Measurements from ENCODE around the gene AQP6.
A peak's percentile ranks its signal among the peaks of the same experiment; 100 is the strongest.

AQP6 gene

DNA sequence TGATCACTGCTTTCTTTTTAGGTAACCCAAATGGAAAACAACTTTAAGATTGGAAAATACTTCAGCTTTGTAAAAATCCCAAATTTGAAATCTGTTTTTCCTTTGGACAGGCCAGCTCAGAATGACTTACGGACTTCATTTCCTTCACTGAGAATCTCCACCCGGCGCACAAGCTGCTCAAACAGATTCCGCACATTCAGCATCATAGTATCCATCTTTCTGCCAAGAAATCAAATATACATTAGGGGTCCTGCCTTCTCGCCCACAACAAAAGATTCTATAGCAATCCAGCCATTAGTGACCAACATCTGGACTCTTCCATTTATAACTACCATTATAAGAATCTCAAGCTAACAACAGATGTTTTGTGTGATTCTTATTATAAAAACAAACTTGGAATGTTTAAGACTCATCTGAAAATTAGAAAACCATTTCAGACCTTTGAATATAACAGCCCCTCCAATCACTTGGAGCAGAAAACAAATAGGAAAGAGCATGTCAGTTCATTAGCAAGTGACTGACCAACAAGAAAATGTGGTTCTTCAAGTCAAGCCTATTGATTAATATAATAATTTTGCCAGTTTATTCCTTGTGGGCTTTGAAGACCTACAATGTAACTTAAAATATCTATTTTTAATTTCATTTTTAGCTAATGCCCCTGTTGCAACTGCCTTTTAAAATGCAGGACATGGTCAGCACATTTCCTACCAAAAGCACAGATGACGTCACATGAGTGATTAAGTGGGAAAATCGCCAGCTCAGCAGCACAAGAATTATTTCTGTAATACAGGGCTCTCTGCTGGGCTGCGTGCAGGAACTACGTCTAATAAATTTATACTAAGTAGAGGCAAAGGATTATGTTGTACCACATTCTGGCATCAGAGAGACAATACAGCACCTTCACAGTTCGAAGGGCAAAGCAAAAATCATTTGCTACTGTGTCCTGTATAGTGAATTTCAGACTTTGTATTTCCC is 44.0 kb downstream of the AQP6 start:
- peak overlapping the region in 1 of 3 experiments; percentile 2 for H3K4me3 Mint-ChIP-seq
- H3K36me3 Mint-ChIP-seq (ENCODE audit: low read depth): peaks cover 18% of the 10 kb centered on the region
- TF ChIP-seq, protein P1, sequence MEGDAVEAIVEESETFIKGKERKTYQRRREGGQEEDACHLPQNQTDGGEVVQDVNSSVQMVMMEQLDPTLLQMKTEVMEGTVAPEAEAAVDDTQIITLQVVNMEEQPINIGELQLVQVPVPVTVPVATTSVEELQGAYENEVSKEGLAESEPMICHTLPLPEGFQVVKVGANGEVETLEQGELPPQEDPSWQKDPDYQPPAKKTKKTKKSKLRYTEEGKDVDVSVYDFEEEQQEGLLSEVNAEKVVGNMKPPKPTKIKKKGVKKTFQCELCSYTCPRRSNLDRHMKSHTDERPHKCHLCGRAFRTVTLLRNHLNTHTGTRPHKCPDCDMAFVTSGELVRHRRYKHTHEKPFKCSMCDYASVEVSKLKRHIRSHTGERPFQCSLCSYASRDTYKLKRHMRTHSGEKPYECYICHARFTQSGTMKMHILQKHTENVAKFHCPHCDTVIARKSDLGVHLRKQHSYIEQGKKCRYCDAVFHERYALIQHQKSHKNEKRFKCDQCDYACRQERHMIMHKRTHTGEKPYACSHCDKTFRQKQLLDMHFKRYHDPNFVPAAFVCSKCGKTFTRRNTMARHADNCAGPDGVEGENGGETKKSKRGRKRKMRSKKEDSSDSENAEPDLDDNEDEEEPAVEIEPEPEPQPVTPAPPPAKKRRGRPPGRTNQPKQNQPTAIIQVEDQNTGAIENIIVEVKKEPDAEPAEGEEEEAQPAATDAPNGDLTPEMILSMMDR (IDR thresholded peaks at IDR 0.05; ENCODE audit: unreplicated experiment in 3 of 3): no peak
- H3K27ac Mint-ChIP-seq: peak overlapping the region; percentile 72 to 91 (median 85)
- peaks cover 39% of the 10 kb centered on the region for H3K4me1 Mint-ChIP-seq
- H3K9me3 Mint-ChIP-seq: no peaks in the 10 kb centered on the region
- H3K27me3 Mint-ChIP-seq (ENCODE audit: low read depth): no peaks in the 10 kb centered on the region

DNA sequence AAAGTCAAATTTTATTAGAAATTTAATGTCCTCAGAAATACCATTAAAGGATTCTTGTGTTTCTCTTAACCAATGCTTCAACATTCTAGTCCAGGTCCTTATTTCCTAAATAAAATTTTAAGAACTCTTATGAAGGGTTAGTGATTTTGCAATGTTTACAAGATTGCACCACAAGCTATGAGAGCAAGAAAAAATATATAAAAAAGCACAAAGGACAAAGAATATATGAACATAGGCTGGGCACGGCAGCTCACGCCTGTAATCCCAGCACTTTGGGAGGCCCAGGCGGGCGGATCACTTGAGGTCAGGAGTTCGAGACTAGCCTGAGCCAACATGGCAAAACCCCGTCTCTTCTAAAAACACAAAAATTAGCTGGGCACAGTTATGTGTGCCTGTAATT is 44.9 kb downstream of the AQP6 start:
- Mint-ChIP-seq H3K4me1 (peaks cover 42% of the 10 kb centered on the region), H3K27me3 (ENCODE audit: low read depth) (no peaks in the 10 kb centered on the region), H3K36me3 (ENCODE audit: low read depth) (peaks cover 18% of the 10 kb centered on the region), H3K4me3 (no peak overlapping the region), H3K9me3 (no peaks in the 10 kb centered on the region), H3K27ac (peak overlapping the region; percentile 72 to 91 (median 85))
- TF ChIP-seq, protein P1 (IDR thresholded peaks at IDR 0.05; ENCODE audit: unreplicated experiment in 3 of 3): no peak

DNA sequence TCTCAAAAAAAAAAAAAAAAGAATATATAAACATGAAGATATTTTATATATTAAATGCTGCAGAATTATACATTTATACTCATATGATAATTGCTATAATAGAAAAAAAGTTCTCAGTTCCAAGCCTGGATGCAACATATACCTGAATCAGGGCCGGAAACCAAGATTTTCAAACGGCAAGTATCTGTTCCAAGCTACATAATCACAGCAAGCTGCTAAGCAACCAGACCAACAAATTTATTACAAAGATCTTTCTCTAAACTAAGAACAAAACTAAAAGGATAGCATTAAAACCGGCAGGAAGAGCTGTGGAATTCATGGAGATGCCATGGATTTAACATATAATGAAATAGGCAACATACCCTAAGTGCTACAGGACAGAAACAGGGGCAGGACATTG is 45.4 kb downstream of the AQP6 start:
- TF ChIP-seq, protein P1 (IDR thresholded peaks at IDR 0.05; ENCODE audit: unreplicated experiment in 3 of 3): no peak
- H3K4me1 Mint-ChIP-seq: peaks cover 46% of the 10 kb centered on the region
- no peaks in the 10 kb centered on the region for H3K9me3 Mint-ChIP-seq
- H3K4me3 Mint-ChIP-seq: peak overlapping the region in 1 of 3 experiments; percentile 0
- peak overlapping the region; percentile 66 to 85 (median 71) for H3K27ac Mint-ChIP-seq
- H3K36me3 Mint-ChIP-seq (ENCODE audit: low read depth): peaks cover 17% of the 10 kb centered on the region
- no peaks in the 10 kb centered on the region for H3K27me3 Mint-ChIP-seq (ENCODE audit: low read depth)

DNA sequence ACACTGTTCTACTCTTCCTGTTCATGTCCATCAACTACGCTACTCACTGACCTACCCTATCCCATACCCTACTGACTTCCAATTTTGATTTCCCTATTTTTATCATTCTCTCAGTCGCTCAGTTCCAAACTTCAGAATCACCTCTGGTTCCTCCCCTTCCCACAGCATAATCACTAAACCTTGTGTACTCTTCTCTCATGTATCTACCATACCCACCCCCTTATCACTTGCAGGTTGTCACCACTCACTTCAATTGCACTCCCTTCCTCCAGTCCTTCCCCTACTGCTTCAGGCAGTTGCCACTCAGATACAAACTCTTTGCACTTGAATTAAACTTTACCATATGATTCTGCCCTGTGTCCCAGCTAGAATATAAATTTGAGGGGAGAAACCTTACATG is 46.2 kb downstream of the AQP6 start:
- Mint-ChIP-seq H3K27ac (peak overlapping the region; percentile 22 to 85 (median 71)), H3K27me3 (ENCODE audit: low read depth) (no peaks in the 10 kb centered on the region), H3K36me3 (ENCODE audit: low read depth) (peaks cover 9% of the 10 kb centered on the region), H3K9me3 (no peaks in the 10 kb centered on the region), H3K4me3 (no peak overlapping the region), H3K4me1 (peaks cover 46% of the 10 kb centered on the region)
- TF ChIP-seq, protein P1 (IDR thresholded peaks at IDR 0.05; ENCODE audit: unreplicated experiment in 3 of 3): no peak

DNA sequence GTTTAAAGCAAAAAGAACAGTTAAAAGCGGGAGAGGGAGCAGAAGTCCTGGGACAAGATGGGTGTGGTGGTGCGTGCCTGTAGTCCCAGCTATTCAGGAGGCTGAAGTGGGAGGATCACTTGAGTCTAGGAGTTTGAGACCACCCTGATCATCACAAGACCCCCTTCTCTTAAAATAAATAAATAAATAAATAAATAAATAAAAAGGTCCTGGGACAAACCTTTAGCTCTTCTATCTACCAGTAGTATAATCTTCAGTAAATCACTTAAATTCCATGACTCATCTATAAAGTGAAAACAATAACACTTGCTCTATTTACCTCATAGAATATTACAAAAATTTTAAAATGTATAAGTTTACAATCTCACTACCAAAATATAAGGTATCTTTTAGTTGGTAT is 46.8 kb downstream of the AQP6 start:
- Mint-ChIP-seq H3K4me1 (peaks cover 52% of the 10 kb centered on the region), H3K27ac (peak overlapping the region in 2 of 3 experiments; percentile 71 to 85), H3K27me3 (ENCODE audit: low read depth) (no peaks in the 10 kb centered on the region), H3K9me3 (no peaks in the 10 kb centered on the region), H3K36me3 (ENCODE audit: low read depth) (peaks cover 4% of the 10 kb centered on the region), H3K4me3 (no peak overlapping the region)
- TF ChIP-seq, protein P1 (IDR thresholded peaks at IDR 0.05; ENCODE audit: unreplicated experiment in 3 of 3): no peak

Data from nephron (organoid).